ENCODE data around the gene ZNF69.
"Not testable (repeated sequence)": the region's sequence is repeated elsewhere in the genome, so short reads cannot be mapped to it uniquely, and the experiment has no call there.

Gene ZNF69

DNA sequence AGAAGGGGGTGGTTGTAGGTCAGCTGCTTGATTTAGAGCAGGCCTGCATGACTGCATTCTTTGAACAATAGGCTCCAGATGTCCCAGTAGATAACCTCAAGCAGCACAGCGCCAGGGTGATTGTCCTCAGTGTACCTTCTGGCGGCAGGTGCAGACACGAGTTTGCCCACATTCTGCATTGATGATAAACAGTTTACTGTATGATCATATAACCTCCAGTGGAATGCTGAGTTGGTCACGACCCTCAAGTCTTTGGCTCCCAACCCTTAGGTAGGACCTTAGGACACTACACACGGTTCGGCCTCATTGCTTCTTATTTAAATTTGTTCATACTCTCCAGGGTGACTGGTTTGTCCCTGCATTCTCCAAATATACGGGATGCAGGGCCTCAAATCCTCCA is 26.9 kb upstream of the ZNF69 start:
- H3K27ac ChIP-seq: no peak overlapping the region
- TF ChIP-seq, protein P1, sequence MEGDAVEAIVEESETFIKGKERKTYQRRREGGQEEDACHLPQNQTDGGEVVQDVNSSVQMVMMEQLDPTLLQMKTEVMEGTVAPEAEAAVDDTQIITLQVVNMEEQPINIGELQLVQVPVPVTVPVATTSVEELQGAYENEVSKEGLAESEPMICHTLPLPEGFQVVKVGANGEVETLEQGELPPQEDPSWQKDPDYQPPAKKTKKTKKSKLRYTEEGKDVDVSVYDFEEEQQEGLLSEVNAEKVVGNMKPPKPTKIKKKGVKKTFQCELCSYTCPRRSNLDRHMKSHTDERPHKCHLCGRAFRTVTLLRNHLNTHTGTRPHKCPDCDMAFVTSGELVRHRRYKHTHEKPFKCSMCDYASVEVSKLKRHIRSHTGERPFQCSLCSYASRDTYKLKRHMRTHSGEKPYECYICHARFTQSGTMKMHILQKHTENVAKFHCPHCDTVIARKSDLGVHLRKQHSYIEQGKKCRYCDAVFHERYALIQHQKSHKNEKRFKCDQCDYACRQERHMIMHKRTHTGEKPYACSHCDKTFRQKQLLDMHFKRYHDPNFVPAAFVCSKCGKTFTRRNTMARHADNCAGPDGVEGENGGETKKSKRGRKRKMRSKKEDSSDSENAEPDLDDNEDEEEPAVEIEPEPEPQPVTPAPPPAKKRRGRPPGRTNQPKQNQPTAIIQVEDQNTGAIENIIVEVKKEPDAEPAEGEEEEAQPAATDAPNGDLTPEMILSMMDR (conservative IDR thresholded peaks at IDR 0.05): no peak

DNA sequence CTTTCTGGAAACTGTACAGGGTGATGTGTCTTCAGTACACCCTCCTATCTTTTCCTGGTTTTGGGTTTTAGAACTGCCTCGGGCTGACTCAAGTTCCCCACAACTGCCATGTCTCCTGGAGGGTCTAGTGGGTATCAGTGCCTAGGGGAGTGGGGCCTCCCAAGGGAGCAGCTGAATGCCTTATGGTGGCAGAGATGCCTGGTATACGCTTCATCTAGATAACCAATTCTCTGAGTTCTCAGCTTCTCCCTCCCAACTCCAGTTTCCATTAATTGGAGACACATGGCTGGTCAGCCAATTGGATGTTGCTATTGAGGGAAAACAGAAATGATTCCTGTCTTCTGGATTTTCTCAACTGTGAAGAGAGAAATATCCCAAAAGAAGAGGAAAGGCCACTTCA is 26.3 kb upstream of the ZNF69 start:
- TF ChIP-seq, protein P1 (conservative IDR thresholded peaks at IDR 0.05): no peak
- no peak overlapping the region for H3K27ac ChIP-seq

DNA sequence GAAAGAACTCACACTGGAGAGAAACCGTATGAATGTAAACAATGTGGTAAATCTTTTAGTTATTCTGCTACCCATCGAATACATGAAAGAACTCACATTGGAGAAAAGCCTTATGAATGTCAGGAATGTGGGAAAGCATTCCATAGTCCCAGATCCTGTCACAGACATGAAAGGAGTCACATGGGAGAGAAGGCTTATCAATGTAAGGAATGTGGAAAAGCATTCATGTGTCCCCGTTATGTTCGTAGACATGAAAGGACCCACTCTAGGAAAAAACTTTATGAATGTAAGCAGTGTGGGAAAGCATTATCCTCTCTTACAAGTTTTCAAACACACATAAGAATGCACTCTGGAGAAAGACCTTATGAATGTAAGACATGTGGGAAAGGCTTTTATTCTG is 19.8 kb upstream of the ZNF69 start:
- H3K27ac ChIP-seq: not testable (repeated sequence)

DNA sequence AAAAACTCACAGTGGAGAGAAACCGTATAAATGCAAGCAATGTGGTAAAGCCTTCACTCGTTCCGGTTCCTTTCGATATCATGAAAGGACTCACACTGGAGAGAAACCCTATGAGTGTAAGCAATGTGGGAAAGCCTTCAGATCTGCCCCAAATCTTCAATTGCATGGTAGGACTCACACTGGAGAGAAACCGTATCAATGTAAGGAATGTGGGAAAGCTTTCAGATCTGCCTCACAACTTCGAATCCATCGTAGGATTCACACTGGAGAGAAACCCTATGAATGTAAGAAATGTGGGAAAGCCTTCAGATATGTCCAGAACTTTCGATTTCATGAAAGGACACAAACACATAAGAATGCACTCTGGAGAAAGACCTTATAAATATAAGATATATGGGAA is 19.4 kb upstream of the ZNF69 start:
- TF ChIP-seq, protein P1 (conservative IDR thresholded peaks at IDR 0.05): no peak
- H3K27ac ChIP-seq: no peak overlapping the region

GRCh38 chr19:11872624-11873023 is 15.0 kb upstream of the ZNF69 start:
- H3K27ac ChIP-seq: no peak overlapping the region
- TF ChIP-seq, protein P1 (conservative IDR thresholded peaks at IDR 0.05): no peak

DNA sequence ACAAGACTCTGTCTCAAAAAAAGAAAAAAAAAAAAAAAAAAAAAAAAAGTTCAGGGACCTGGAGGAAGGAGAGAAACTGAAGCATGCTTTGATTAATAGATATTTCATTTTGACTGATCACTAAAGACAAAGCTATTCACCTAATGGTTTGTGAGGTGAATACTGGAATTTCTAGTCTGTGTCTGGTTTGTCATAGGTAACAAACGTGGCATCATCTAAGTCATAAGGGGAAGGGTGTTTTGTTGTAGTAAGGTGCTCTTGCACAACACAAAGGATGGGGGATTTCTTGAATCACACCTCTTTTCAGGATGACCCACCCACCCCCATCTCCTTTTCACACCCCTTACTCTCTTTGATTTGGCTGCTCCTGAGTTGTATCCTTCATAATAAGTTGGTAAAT is 13.8 kb upstream of the ZNF69 start:
- TF ChIP-seq, protein P1 (conservative IDR thresholded peaks at IDR 0.05): no peak

GRCh38 chr19:11879687-11880266 is 7.8 kb upstream of the ZNF69 start:
- not testable (repeated sequence) for H3K27ac ChIP-seq
- TF ChIP-seq, protein P1 (conservative IDR thresholded peaks at IDR 0.05): peak; percentile 51

More for the DNA sequence above, 13.8 kb upstream of the ZNF69 start:
- H3K27ac ChIP-seq: no peak overlapping the region

DNA sequence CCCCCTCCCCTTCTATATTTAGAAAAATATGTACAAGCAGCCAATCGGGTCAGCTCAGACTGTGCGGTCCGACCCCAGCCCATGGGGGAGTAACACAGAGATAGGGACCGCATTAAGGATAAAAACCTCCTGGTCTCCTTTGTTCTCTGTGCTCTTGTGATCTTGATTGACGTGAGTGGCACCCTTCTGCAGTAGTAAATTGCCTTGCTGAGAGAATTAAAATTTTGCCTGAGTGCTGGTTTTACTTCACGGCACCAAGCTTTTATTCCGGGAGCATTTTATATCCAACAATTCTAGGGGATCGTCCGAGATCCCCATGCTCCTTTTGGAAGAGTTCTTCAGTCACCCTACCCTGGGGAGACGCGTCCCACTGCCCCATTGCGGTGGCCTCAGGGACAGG is 7.0 kb upstream of the ZNF69 start:
- no peak overlapping the region for H3K27ac ChIP-seq
- TF ChIP-seq, protein P1 (conservative IDR thresholded peaks at IDR 0.05): no peak

Measured in VCaP (cell line).